WERI-Rb-1 (cell line): ENCODE results near the gene TGIF2.

Experiments
- DNase-seq: peaks from one replicate; pipeline ENCODE4 v3.0.0-alpha.2; 2020
- H3K27ac ChIP-seq: fragments of 250-450 bp; sonication (Bioruptor Pico); 2 replicates; pipeline ENCODE4 v1.5.1; 2020; ENCODE audit warnings: mild to moderate bottlenecking, moderate library complexity
- H3K27me3 ChIP-seq: fragments of 250-450 bp; sonication (Bioruptor Pico); 2 replicates; pipeline ENCODE4 v1.5.1; 2021; ENCODE audit warnings: mild to moderate bottlenecking, low read depth, moderate library complexity; ENCODE audit not compliant: insufficient read depth, severe bottlenecking
- H3K36me3 ChIP-seq: fragments of 250-450 bp; sonication (Bioruptor Pico); 2 replicates; pipeline ENCODE4 v1.5.1; 2020; ENCODE audit warnings: mild to moderate bottlenecking, moderate library complexity
- H3K4me3 ChIP-seq: 2 replicates; pipeline ENCODE4 v1.5.1; 2011; ENCODE audit warnings: low read depth, mild to moderate bottlenecking, control low read depth, low read length
- H3K9me3 ChIP-seq: fragments of 250-450 bp; sonication (Bioruptor Pico); 2 replicates; pipeline ENCODE4 v1.5.1; 2021; ENCODE audit warnings: mild to moderate bottlenecking, moderate library complexity; ENCODE audit not compliant: severe bottlenecking
- TF ChIP-seq, protein P1 (sequence below): IDR thresholded peaks from 2 replicates; pipeline ENCODE4 v1.5.1; 2011; ENCODE audit warnings: low read depth, mild to moderate bottlenecking, control low read depth, inconsistent platforms, low read length

The TGIF2 gene

GRCh38 chr20:36528875-36529417 lies 44.5 kb upstream of the TGIF2 start:
- TF ChIP-seq, protein P1, sequence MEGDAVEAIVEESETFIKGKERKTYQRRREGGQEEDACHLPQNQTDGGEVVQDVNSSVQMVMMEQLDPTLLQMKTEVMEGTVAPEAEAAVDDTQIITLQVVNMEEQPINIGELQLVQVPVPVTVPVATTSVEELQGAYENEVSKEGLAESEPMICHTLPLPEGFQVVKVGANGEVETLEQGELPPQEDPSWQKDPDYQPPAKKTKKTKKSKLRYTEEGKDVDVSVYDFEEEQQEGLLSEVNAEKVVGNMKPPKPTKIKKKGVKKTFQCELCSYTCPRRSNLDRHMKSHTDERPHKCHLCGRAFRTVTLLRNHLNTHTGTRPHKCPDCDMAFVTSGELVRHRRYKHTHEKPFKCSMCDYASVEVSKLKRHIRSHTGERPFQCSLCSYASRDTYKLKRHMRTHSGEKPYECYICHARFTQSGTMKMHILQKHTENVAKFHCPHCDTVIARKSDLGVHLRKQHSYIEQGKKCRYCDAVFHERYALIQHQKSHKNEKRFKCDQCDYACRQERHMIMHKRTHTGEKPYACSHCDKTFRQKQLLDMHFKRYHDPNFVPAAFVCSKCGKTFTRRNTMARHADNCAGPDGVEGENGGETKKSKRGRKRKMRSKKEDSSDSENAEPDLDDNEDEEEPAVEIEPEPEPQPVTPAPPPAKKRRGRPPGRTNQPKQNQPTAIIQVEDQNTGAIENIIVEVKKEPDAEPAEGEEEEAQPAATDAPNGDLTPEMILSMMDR = no peak
- Histone ChIP-seq H3K4me3 (no peak overlapping the region), H3K9me3 (no peaks in the 10 kb centered on the region), H3K36me3 (peaks cover 32% of the 10 kb centered on the region), H3K27ac (no peak overlapping the region), H3K27me3 (no peaks in the 10 kb centered on the region)
- DNase-seq = no peak

DNA sequence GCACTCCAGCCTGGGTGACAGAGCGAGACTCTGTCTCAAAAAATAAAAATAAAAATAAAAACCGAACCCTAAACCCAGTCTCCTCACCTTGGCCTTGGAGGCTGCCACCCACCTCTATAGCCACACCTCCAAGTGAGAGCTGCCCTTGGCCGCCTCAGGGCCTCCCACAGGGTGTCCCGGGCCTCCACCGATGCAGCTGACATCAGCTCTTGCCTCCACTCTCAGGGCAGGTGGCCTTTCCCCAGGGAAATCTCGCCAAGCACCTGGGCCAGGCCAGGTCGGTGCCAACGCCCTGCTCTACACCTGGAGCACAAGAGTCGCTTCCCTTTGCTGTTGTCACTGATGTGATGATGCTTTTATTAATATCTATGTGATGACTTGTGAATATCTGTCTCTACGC lies 41.0 kb upstream of the TGIF2 start:
- TF ChIP-seq, protein P1 = no peak
- DNase-seq = no peak
- Histone ChIP-seq H3K36me3 (peaks cover 7% of the 10 kb centered on the region), H3K4me3 (no peak overlapping the region), H3K27me3 (no peaks in the 10 kb centered on the region), H3K27ac (no peak overlapping the region), H3K9me3 (no peaks in the 10 kb centered on the region)

DNA sequence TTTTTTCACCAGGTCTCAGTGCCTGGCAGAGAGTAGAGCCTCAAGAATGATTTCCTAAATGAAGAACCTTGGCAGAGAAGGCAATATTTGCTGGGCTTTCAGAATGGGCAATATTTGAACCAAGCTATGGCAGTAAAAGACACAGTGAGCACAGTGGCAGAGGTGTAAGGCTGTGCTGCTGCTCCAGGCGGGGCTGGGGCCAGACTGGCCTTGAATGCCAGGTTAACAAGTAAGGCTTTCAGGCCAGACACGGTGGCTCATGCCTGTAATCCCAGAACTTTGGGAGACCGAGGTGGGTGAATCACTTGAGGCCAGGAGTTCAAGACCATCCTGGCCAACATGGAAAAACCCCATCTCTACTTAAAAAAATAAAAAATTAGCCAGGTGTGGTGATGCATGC lies 40.6 kb upstream of the TGIF2 start:
- DNase-seq = no peak
- TF ChIP-seq, protein P1 = no peak
- Histone ChIP-seq H3K4me3 (no peak overlapping the region), H3K9me3 (no peaks in the 10 kb centered on the region), H3K27me3 (no peaks in the 10 kb centered on the region), H3K27ac (no peak overlapping the region), H3K36me3 (peaks cover 4% of the 10 kb centered on the region; the same call in 1 of the 2 replicates)

DNA sequence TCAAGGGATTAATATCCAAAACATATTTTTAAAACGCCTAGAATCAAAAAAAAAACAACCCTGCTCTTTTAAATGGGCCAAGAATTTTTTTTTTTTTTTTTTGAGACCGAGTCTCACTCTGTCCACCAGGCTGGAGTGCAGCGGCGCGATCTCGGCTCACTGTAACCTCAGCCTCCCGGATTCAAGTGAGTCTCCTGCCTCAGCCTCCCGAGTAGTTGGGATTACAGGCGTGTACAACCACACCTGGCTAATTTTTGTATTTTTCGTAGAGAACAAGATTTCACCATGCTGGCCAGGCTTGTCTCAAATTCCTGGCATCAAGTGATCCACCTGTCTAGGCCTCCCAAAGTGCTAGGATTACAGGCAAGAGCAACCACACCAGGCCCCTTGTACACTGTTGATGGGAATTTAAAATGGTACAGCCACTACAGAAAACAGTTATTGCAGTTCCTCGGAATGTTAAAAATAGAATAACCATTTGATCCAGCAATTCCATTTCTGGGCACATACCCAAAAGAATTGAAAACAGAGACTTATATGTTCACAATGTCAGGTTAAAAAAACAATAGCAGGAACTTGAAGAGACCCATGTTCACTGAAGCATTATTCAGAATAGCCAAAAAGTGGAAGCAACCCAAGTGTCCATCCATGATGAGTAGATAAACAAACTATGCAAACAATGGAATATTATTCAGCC lies 35.2 kb upstream of the TGIF2 start:
- no peaks in the 10 kb centered on the region for H3K36me3 ChIP-seq
- no peaks in the 10 kb centered on the region for H3K27me3 ChIP-seq
- DNase-seq = no peak
- H3K4me3 ChIP-seq = no peak overlapping the region
- no peaks in the 10 kb centered on the region for H3K9me3 ChIP-seq
- H3K27ac ChIP-seq = no peak overlapping the region
- TF ChIP-seq, protein P1 = no peak

DNA sequence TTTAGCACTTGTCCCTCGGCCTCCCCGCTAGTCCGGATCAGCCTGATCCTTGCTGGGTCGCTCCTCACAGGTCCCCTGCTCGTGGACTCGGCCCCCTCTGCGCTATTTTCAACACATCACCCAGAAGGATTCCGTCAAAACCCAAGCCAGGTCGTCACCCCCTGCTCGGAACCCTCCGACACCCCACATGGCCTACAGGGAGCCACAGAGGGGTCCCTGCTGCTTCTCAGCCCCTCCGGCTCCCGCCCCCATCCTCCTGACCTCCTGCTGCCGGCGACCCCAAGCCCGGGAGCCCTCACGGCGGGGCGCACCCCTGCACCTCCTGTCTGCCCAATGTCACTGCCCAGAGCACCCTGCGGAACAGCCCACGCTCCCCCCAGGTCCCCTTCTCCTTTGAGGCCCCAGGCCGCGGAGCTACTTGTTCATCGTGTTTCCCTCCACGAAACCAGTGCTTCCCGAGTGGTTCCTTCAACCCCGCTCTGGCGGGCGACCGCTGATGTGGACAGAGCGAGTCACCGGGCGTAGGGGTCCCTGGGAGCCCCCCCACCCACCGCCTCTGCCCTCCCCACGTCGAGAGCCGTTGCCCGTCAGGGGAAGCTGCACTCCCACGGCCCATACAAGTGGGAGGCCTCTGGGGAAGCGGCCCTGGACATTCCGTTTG lies 32.7 kb upstream of the TGIF2 start:
- Histone ChIP-seq H3K36me3 (no peaks in the 10 kb centered on the region), H3K4me3 (no peak overlapping the region), H3K27ac (no peak overlapping the region), H3K27me3 (no peaks in the 10 kb centered on the region), H3K9me3 (no peaks in the 10 kb centered on the region)
- TF ChIP-seq, protein P1 = no peak
- DNase-seq = no peak
